Thoracic aorta endothelial cell (primary cell): ENCODE data around the gene YARS2. TPM values are rescaled to one million over a fixed set of nuclear protein-coding genes. Genes with fewer than 3 reads are reported as not detected.

Source experiments
- small RNA-seq: library from RNA; depleted of rRNA; stranded (forward); fragments of <200 nt; gene quantifications from one replicate; pipeline ENCODE3, GENCODE V24; 2012
- total RNA-seq: library from RNA; depleted of rRNA; stranded (reverse); fragments of >200 nt; gene quantifications from 2 replicates; pipeline ENCODE4 v1.2.3, GENCODE V29; 2012

Gene YARS2
- 33.2 and 36.1 TPM in 2 replicates for total RNA-seq

GRCh38 chr12:32755654-32756475, at the start of gene YARS2:
TSS of gene YARS2 (minus strand) at chr12:32755897. CDS start at chr12:32755874, 23 bp downstream.

Small RNA genes within 50 kb of the gene (small RNA-seq; reads per million reads assigned to genes)
- gene RF00019 = not detected

Other genes starting within 250 kb of the YARS2 start
- gene DNM1L, start 76.6 kb downstream of the YARS2 start, total RNA-seq = 130 and 143 TPM in 2 replicates
- 5.1 and 8.7 TPM in 2 replicates for gene PKP2, start 140.9 kb upstream of the YARS2 start, total RNA-seq